ENCODE results near the gene LAMB4.

Gene LAMB4

DNA sequence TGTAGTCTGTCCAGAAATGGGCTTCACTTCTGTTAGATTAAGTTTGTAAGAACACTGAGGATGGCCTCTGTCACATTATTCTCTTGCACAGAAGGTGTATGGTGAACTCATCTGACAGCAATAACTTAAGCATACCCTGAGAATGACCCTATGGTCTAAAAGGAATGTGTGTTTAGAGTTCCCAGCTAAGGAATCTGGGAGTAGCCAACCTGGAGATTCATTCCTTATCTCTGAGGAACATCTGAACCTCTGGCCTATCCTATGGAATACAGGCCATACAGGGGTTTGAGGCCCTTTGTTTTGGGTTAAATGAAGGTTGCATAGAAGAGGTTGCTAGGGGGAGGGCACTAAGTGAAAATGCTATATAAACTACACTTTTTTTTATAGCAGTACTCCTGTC is 41.4 kb downstream of the LAMB4 start:
- no peak for TF ChIP-seq CTCF (IDR thresholded peaks at IDR 0.05; ENCODE audit: borderline replicate concordance, control extremely low read depth, extremely low read depth, insufficient read depth, missing control alignments)
- DNase-seq (ENCODE audit: low spot score), result no peak
- in situ Hi-C loops (cut with MboI; ENCODE audit: low sequenced_read_pairs, unreplicated experiment), result no loop called here

- no peak for DNase-seq (ENCODE audit: low spot score)
- no peak for TF ChIP-seq CTCF (IDR thresholded peaks at IDR 0.05; ENCODE audit: borderline replicate concordance, control extremely low read depth, extremely low read depth, insufficient read depth, missing control alignments)
- in situ Hi-C loops (cut with MboI; ENCODE audit: low sequenced_read_pairs, unreplicated experiment), result no loop called here
These were observed 42.4 kb downstream of the LAMB4 start for GRCh38 chr7:108087778-108088177.

DNA sequence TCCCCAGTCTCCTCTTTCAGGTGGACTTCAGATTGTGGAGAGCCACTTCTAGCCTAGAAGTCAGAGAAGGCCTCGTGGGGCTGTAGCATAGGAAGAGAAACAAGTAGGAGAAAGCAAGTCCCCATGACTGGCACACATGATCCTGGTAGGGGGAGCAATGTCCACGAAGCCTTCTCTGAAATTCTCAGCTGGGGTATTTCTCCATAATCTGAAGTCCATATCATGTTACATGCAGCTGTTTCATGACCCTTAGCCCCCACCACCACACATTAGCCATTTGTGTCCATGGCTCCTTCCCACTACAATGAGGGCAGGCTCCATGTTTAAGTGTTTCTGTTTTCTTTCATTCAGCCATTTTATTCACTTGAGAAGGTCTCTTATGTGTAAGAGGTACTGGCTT is 43.2 kb downstream of the LAMB4 start:
- in situ Hi-C loops (cut with MboI; ENCODE audit: low sequenced_read_pairs, unreplicated experiment), result no loop called here
- no peak for DNase-seq (ENCODE audit: low spot score)

DNA sequence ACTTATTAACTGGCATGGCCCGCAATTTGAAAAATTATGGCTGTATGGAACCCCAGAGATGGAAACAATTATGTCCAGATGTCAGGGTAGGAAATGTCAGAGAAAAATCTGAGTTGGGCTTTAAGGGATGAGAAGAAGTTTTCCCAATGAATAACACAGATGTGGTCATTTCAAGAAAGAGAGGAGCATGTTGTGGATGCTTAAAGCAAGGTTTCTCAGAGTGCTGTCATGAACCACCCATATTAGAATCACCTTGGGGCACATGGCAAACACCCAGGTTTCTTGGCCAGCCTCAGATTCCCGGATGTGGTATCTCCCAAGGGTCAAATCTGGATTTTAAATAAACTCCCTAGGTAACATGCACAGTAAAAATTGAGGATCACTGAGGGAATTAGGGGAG is 43.6 kb downstream of the LAMB4 start:
- no peak for DNase-seq (ENCODE audit: low spot score)
- in situ Hi-C loops (cut with MboI; ENCODE audit: low sequenced_read_pairs, unreplicated experiment), result no loop called here
- TF ChIP-seq CTCF (IDR thresholded peaks at IDR 0.05; ENCODE audit: borderline replicate concordance, control extremely low read depth, extremely low read depth, insufficient read depth, missing control alignments), result no peak

More for the DNA sequence above, 43.2 kb downstream of the LAMB4 start:
- TF ChIP-seq CTCF (IDR thresholded peaks at IDR 0.05; ENCODE audit: borderline replicate concordance, control extremely low read depth, extremely low read depth, insufficient read depth, missing control alignments), result no peak

DNA sequence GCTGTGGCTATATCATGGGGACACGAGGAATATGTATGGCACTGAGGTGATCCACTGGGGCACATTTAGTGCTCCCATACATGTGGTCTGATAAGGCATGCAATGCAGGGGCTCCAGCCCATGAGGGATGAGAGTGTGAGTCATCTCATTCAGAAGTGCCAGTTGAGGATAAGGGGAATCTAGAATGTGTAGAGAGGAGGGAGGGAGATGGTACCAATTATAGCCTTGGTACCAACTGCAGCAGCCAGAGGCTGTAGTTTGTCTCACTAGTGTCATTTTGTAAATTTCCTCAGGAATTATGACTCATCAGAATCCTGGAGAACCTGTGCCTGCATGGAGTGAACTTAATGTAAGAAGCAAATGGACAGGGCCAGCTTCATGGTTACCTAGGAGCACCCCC is 46.2 kb downstream of the LAMB4 start:
- no peak for TF ChIP-seq CTCF (IDR thresholded peaks at IDR 0.05; ENCODE audit: borderline replicate concordance, control extremely low read depth, extremely low read depth, insufficient read depth, missing control alignments)
- no peak for DNase-seq (ENCODE audit: low spot score)
- in situ Hi-C loops (cut with MboI; ENCODE audit: low sequenced_read_pairs, unreplicated experiment), result no loop called here

DNA sequence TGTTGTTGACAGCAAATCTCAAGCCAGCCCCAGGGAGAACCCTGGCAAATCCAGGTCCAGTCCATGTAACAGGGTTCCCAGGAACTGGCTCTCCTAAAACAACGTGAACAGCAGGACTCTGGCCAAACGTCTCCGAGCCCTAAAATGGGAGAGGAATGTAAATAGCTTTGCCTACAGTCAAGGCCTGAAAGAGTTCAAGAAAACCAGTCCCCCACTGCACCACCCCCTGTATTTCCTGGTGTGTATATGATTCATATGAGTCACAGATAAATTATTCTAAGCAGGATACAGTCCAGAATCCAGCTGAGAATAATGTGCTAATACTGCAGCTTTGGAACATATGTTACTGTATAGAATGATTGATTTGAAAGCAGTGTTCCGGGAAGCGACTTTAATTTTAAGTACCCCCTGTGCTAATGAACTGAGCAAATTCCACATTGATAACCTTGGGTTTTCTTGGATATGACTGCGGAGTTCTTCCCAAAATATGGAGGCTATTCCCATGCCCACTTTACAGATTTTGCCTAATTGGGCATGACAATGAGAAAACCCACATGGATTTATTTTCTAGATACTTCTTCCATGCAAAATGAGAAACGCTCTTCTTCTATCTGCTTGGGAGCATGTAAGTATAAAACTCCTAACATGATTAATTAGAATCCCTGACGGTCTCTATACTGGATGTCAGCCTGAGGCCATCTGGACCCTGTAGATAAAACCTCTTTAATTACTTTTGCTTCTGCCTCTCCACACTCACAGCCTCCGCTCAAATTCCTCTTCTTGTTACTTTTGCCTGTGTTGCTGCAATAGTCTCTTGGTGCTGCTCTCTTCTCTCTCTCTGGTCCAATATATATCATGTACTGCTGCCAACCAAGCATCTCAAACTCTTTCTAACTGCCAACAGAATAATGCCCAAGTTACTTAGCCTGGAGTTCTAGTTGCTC is 50.2 kb downstream of the LAMB4 start:
- no peak for DNase-seq (ENCODE audit: low spot score)
- in situ Hi-C loops (cut with MboI; ENCODE audit: low sequenced_read_pairs, unreplicated experiment), result no loop called here
- no peak for TF ChIP-seq CTCF (IDR thresholded peaks at IDR 0.05; ENCODE audit: borderline replicate concordance, control extremely low read depth, extremely low read depth, insufficient read depth, missing control alignments)
